AG09319 (cell line): ENCODE data around the gene B3GLCT.

Source experiments
- DNase-seq: peaks from one replicate; pipeline ENCODE4 v3.0.0-alpha.2; 2010; ENCODE audit warnings: low read depth; ENCODE audit errors: extremely low read depth
- TF ChIP-seq, protein P1 (sequence below): IDR thresholded peaks from 2 replicates; pipeline ENCODE4 v1.5.1; 2011; ENCODE audit warnings: low read depth, mild to moderate bottlenecking, inconsistent platforms, low read length, moderate library complexity

Gene B3GLCT

DNA sequence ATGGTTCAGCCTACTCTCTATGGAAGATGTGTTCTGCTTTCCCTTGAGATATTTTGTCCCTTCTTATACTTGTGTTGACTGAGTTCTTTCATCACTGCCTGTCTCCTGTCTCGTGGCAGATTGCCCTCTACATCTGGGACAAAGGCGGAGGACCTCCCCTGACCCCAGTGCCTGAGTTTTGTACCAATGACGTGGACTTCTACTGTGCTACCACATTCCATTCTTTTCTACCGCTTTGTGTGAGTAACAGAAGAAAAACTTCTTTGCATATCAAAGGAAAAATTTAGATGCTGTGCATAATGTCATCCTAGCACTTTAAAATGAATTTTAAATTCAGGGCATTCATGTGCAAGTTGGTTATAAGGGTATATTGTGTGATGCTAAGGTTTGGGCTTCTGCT lies 74.6 kb downstream of the B3GLCT start:
- TF ChIP-seq, protein P1, sequence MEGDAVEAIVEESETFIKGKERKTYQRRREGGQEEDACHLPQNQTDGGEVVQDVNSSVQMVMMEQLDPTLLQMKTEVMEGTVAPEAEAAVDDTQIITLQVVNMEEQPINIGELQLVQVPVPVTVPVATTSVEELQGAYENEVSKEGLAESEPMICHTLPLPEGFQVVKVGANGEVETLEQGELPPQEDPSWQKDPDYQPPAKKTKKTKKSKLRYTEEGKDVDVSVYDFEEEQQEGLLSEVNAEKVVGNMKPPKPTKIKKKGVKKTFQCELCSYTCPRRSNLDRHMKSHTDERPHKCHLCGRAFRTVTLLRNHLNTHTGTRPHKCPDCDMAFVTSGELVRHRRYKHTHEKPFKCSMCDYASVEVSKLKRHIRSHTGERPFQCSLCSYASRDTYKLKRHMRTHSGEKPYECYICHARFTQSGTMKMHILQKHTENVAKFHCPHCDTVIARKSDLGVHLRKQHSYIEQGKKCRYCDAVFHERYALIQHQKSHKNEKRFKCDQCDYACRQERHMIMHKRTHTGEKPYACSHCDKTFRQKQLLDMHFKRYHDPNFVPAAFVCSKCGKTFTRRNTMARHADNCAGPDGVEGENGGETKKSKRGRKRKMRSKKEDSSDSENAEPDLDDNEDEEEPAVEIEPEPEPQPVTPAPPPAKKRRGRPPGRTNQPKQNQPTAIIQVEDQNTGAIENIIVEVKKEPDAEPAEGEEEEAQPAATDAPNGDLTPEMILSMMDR = no peak
- DNase-seq = no peak

DNA sequence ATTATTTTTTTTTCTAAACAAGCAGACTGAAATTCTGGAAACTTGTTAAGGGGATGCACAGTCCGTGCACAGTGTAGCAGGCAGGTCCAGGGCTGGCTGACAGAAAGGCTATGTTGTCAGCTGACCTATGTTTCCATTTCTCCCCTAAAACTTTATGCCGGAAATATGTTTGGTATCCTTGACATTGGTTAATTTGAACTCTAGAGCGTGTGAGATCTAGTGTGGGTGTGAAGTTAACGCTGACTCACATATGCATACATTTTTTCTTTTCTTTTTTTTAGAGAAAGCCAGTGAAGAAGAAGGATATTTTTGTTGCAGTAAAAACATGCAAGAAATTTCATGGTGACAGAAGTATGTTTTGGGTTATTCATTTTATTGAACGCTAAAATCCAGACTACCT lies 76.6 kb downstream of the B3GLCT start:
- DNase-seq = no peak
- TF ChIP-seq, protein P1 = no peak

DNA sequence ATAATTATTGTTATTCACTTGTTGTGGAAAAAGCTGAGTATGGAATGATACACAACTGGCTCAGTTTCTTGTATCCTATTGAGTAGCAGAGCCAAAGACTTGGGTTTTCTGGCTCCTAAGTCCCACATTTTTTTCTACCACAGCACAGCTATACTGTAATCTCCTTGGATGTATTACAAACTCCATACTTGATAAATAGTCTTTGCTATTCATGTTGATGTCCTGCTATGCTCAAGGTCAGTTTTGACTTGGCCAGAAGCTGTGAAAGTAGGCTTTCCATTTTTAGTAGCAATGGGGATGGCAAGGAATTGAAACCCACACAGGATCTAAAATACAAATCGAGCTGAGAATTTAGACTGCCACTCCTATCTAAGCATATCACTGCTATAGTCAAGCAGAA lies 79.1 kb downstream of the B3GLCT start:
- DNase-seq = no peak
- TF ChIP-seq, protein P1 = no peak

DNA sequence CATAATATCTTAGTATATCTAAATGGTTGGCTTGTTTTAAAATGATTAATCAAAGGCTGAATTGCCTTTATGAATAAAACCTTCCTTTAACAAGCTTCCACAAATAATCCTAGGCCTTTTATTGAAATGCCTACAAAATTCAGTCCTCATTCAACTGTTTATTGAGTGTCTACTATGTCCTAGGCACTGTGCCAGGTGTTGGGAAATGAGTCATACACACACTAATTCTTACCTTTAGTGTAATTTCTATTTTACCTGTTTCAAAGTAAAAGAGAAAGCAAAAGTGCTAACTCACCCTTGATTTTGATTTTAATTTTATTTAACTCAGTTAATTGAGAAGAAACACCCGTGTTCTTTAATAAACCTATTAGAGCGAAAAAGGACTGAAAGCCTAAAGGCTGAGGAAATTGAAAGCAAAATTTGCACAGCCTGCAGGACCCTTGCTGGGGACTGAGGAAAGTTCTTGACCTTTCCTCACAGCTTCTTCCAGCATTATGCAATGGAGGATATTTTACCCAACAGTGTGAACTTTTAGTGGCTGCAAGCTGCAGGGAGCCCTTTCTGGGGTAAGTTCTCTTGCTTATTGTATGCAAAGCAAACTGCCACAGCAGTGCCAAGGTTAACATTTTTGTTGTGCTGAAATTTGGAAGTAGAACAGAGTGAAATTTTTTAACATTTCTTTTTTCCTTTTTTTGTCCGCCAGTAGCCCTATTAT lies 83.1 kb downstream of the B3GLCT start:
- TF ChIP-seq, protein P1 = no peak
- DNase-seq = no peak

DNA sequence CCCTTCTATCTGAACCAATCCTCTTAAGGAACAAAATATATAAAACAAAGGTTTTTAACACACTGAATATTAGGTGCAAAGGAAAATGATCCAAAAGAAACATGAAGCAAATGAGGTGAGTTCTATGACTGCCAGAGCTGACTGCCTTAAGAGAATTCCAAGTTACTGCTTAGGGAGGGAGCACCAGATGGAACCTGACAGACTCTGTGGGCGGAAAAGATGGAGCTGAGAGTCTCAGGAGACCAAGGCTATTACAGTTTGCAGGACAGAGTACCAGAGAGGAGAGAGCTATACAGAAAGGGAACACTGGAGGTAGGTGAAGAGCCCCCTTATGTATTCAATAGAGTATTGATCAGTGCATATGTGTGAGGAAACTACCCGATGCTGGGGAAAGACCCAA lies 87.2 kb downstream of the B3GLCT start:
- DNase-seq = no peak
- TF ChIP-seq, protein P1 = no peak

DNA sequence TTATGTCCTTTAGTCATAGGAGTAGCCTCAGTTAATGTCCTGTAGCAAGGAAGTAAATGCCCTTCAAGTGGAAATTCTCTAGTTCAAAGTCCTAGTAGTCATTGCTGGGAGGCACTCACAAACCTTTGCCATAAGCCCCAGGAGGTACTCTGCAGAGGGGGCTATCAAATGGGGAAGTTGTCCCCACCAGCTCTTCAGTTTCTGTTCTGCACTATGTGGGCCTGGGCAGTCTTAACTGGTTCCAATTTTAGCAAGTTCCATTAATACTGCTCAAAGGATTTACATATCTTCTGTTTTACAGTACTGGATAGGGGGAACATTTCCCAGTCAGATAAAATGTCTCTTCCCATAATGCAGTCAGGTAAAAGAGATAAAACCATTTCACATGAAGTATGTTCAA lies 101.3 kb downstream of the B3GLCT start:
- TF ChIP-seq, protein P1 = no peak
- no peak for DNase-seq

DNA sequence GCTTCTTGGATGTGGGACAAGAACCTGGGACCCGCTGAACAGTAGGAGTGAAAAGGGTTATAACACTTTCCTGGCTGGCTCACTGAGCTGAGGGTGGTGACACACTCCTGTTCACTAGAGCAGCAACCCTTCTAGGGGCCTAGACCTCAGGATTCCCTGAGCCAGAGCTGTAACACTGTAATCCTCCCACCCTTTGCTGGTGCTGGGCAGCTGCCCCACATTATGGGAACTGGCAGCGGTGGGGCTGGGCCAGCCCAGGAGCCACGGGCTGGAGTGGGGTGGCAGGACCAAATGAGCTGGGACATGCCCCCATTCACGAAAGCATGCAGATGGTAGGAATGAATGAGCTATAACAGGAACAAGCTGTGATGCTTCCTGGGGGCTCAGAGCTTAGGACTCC lies 110.6 kb downstream of the B3GLCT start:
- TF ChIP-seq, protein P1 = no peak
- DNase-seq = no peak
